HEK293T (cell line): ENCODE results near the gene ME3.
"Not testable (repeated sequence)": the region's sequence is repeated elsewhere in the genome, so short reads cannot be mapped to it uniquely, and the experiment has no call there.

Experiments used
- CTCF ChIA-PET: fragments of 350-600 bp; formaldehyde crosslinking; extraction: SDS; loops from one replicate; lab custom pipeline; 2021; ENCODE audit warnings: antibody characterized with exemption, inconsistent platforms; lab: Yijun Ruan, JAX
- POLR2A ChIA-PET: fragments of 350-600 bp; formaldehyde crosslinking; extraction: SDS; loops from one replicate; lab custom pipeline; 2020; ENCODE audit warnings: antibody characterized with exemption, inconsistent platforms; lab: Yijun Ruan, JAX
- DNase-seq: peaks from one replicate; pipeline ENCODE4 v3.0.0; 2012; ENCODE audit warnings: mixed read lengths; ENCODE audit errors: extremely low spot score
- ARNT ChIP-seq: fragments of 450-650 bp; IDR thresholded peaks from 2 replicates; pipeline ENCODE4 v1.6.1; 2017; ENCODE audit warnings: mild to moderate bottlenecking
- BHLHE40 ChIP-seq: fragments of 450-650 bp; IDR thresholded peaks from 2 replicates; pipeline ENCODE4 v1.6.1; 2016; ENCODE audit warnings: mild to moderate bottlenecking, moderate library complexity, borderline replicate concordance
- CTBP1 ChIP-seq: fragments of 450-650 bp; IDR thresholded peaks from 2 replicates; pipeline ENCODE4 v1.6.1; 2016; ENCODE audit warnings: borderline replicate concordance
- ELF4 ChIP-seq: fragments of 450-650 bp; IDR thresholded peaks from 2 replicates; pipeline ENCODE4 v1.6.1; 2017; ENCODE audit warnings: antibody characterized with exemption
- FOXA1 ChIP-seq: fragments of 450-650 bp; IDR thresholded peaks from 2 replicates; pipeline ENCODE4 v1.6.1; 2016; ENCODE audit warnings: mild to moderate bottlenecking
- FOXK2 ChIP-seq: fragments of 450-650 bp; IDR thresholded peaks from 2 replicates; pipeline ENCODE4 v1.6.1; 2016; ENCODE audit warnings: mild to moderate bottlenecking
- FOXM1 ChIP-seq: fragments of 450-650 bp; IDR thresholded peaks from 2 replicates; pipeline ENCODE4 v1.6.1; 2017; ENCODE audit warnings: mild to moderate bottlenecking, borderline replicate concordance
- HDGF ChIP-seq: fragments of 450-650 bp; IDR thresholded peaks from 2 replicates; pipeline ENCODE4 v1.6.1; 2017; ENCODE audit warnings: antibody characterized with exemption, borderline replicate concordance
- L3MBTL2 ChIP-seq: fragments of 450-650 bp; conservative IDR thresholded peaks from 2 replicates; pipeline ENCODE4 v1.6.1; 2016; ENCODE audit warnings: mild to moderate bottlenecking
- LEF1 ChIP-seq: fragments of 450-650 bp; IDR thresholded peaks from 2 replicates; pipeline ENCODE4 v1.6.1; 2017; ENCODE audit warnings: mild to moderate bottlenecking, borderline replicate concordance
- NFRKB ChIP-seq: fragments of 450-650 bp; IDR thresholded peaks from 2 replicates; pipeline ENCODE4 v1.6.1; 2016; ENCODE audit warnings: mild to moderate bottlenecking, moderate library complexity
- PKNOX1 ChIP-seq: fragments of 450-650 bp; IDR thresholded peaks from 2 replicates; pipeline ENCODE4 v1.6.1; 2016
- SP1 ChIP-seq: fragments of 450-650 bp; IDR thresholded peaks from 2 replicates; pipeline ENCODE4 v1.6.1; 2017
- SUZ12 ChIP-seq: fragments of 450-650 bp; IDR thresholded peaks from 2 replicates; pipeline ENCODE4 v1.6.1; 2016; ENCODE audit warnings: mild to moderate bottlenecking
- TARDBP ChIP-seq: fragments of 450-650 bp; IDR thresholded peaks from 2 replicates; pipeline ENCODE4 v1.6.1; 2016
- ZNF384 ChIP-seq: fragments of 450-650 bp; IDR thresholded peaks from 2 replicates; pipeline ENCODE4 v1.6.1; 2016

The ME3 gene

DNA sequence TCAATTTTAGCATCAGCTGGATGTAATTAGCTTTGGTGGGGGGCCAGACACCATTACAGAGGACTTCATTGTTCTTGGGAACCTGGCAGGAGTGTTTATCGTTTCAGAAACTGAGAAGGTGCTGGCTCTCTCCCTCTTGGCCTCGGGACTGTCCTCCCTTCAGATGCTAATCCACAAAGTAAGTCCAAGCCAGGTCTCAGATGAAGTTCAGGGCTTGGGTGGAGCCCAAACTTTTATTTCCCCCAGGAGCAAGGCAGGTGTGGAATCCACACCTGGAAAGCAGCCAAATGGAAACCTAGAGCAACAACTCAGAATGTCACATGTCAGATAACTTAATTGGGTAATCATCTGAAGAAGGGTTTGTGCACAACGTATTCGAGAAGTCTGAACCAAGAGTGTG is 119.2 kb downstream of the ME3 start:
- no peak for DNase-seq
- no peak for TF ChIP-seq ZNF384
- no peak for TF ChIP-seq ELF4
- TF ChIP-seq SP1 = no peak
- no peak for TF ChIP-seq HDGF
- no peak for TF ChIP-seq FOXK2
- TF ChIP-seq CTBP1 = no peak
- TF ChIP-seq LEF1 = no peak
- TF ChIP-seq L3MBTL2 = no peak
- no peak for TF ChIP-seq FOXA1
- TF ChIP-seq BHLHE40 = no peak
- TF ChIP-seq PKNOX1 = no peak
- TF ChIP-seq SUZ12 = no peak
- TF ChIP-seq TARDBP = no peak
- POLR2A ChIA-PET = no interaction called here
- CTCF ChIA-PET = no interaction called here

DNA sequence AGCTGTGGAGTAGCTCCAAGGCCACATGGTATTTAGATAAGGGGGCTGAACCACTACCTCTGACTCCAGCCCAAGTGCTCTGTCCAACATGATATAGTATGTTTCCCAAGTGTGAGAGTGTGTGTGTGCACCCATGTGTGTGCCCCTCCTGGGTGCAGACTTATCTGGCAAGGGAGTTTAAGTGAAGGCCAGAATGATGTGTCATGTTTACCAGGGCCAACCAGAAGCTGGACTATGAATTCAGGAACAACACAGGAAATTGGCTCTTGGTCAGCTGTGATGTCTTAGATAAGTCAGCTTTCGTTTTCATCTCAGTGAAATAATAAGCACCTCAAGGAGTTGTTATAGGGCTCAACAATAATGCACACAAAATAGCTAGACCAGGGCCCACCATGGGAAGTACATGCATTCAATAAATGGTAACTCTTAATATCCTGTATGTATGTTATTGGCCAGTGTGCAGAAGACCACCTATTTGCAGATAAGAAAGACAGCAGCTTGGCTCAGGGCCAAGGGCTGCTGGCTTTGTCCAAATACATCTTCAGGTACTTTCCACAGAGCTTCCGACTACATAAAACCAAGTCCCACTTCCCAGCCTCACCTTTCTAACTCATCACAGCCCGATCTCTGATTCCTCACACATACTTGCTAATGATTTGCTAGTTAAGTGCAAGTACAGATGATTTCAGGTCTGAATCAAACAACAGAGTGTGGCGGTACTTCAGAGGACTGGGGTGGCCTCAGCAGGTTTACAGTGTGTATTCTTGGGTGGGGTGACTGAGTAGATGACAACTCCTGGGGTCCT is 120.9 kb downstream of the ME3 start:
- ChIA-PET POLR2A (interaction anchor here (1.2 kb wide), 1 partner anchor 13 kb away, joined by 4 read pairs; no protein-coding TSS in a partner anchor), CTCF (interaction anchor here (1.3 kb wide), 1 partner anchor 17 kb away, joined by 3 read pairs; no protein-coding TSS in a partner anchor)
- DNase-seq = no peak
- no peak for TF ChIP-seq SUZ12
- no peak for TF ChIP-seq ARNT
- no peak for TF ChIP-seq CTBP1
- no peak for TF ChIP-seq FOXK2
- no peak for TF ChIP-seq NFRKB
- no peak for TF ChIP-seq FOXM1
- no peak for TF ChIP-seq HDGF
- no peak for TF ChIP-seq ELF4
- no peak for TF ChIP-seq BHLHE40
- TF ChIP-seq FOXA1 = no peak
- TF ChIP-seq LEF1 = no peak
- no peak for TF ChIP-seq SP1

GRCh38 chr11:86550757-86551156 is 121.7 kb downstream of the ME3 start:
- DNase-seq = no peak
- POLR2A ChIA-PET = interaction anchor here (1.2 kb wide), 1 partner anchor 13 kb away, joined by 4 read pairs; no protein-coding TSS in a partner anchor
- CTCF ChIA-PET = interaction anchor here (1.3 kb wide), 1 partner anchor 16 kb away, joined by 3 read pairs; no protein-coding TSS in a partner anchor
- no peak for TF ChIP-seq L3MBTL2
- no peak for TF ChIP-seq CTBP1
- no peak for TF ChIP-seq ZNF384
- no peak for TF ChIP-seq BHLHE40
- no peak for TF ChIP-seq PKNOX1
- no peak for TF ChIP-seq NFRKB
- TF ChIP-seq ARNT = no peak
- TF ChIP-seq FOXM1 = no peak
- TF ChIP-seq FOXK2 = no peak
- no peak for TF ChIP-seq FOXA1
- TF ChIP-seq TARDBP = no peak
- no peak for TF ChIP-seq SUZ12
- no peak for TF ChIP-seq ELF4
- no peak for TF ChIP-seq HDGF
- TF ChIP-seq SP1 = no peak

DNA sequence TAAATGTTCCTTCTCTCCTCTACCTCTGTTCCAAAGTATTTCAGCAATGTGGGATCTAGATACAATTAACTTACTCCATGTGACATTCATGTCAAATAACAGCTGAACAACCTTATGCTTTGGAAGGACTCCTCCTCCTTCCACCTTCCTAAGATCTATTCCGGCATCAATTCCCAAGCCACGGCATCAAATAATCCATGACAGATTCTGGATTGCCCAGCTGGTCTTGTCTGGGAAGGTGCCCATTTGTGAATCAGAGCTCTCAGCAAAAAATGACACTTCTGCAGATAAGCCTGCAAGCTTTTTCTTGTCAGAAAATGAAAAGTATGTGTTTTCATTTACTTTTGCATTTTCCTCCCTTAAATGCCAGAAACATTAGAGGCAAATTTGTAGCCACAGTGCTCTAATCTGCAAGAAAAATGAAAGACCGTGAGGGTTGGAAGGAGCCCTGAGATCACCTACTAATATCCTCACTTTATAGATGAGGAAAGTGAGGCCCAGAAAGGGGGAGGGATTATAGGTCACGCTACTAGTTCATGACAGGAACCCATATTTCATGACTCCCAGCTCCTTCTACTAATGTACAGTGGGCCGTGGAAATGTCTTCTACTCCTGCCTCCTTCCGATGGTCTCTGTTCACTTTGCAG is 124.0 kb downstream of the ME3 start:
- TF ChIP-seq TARDBP = no peak
- TF ChIP-seq PKNOX1 = no peak
- no peak for TF ChIP-seq BHLHE40
- TF ChIP-seq ZNF384 = no peak
- no peak for TF ChIP-seq LEF1
- no peak for DNase-seq
- POLR2A ChIA-PET = no interaction called here
- CTCF ChIA-PET = interaction anchor here (1.0 to 1.8 kb wide), 2 partner anchors 11 to 24 kb away, joined by 4 to 9 read pairs; no protein-coding TSS in a partner anchor

DNA sequence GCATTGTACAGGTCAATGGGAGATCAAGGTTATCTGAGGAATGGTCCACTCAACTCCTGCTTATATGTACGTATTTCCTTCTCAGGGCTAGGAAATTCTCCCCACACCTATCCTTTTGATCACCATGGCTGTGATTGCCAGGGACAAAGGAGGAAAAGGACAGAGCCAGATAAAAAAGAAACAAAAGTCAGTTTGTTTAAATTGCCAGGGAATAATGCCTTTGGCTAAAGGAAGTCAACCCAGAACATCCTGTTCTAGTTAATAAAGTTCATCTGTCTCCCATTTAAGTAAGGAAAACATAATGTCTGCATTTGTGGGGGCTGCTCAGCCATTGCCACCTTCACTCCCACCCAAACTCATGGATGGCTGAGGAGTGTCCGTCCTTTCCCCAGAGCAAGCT is 124.7 kb downstream of the ME3 start:
- ChIA-PET CTCF (interaction anchor here (1.8 kb wide), 1 partner anchor 10 kb away, joined by 9 read pairs; no protein-coding TSS in a partner anchor), POLR2A (no interaction called here)
- DNase-seq = no peak
- TF ChIP-seq LEF1 = no peak
- no peak for TF ChIP-seq NFRKB
- TF ChIP-seq TARDBP = no peak
- TF ChIP-seq ARNT = no peak
- no peak for TF ChIP-seq L3MBTL2
- TF ChIP-seq FOXM1 = no peak
- TF ChIP-seq SUZ12 = no peak
- TF ChIP-seq PKNOX1 = no peak
- no peak for TF ChIP-seq FOXA1
- TF ChIP-seq ELF4 = no peak
- no peak for TF ChIP-seq FOXK2
- TF ChIP-seq ZNF384 = no peak
- TF ChIP-seq BHLHE40 = no peak
- no peak for TF ChIP-seq CTBP1
- no peak for TF ChIP-seq SP1
- TF ChIP-seq HDGF = no peak

GRCh38 chr11:86541299-86541698 is 131.1 kb downstream of the ME3 start:
- POLR2A ChIA-PET, CTCF ChIA-PET, DNase-seq: not testable (repeated sequence)
